Neural crest cell (in vitro differentiated cells): ENCODE results near the gene NRBP1. TPM values are rescaled to one million over a fixed set of nuclear protein-coding genes. Genes with fewer than 3 reads are reported as not detected.

ENCODE experiments used
- DNase-seq: peaks from one replicate; pipeline ENCODE4 v3.0.0; 2021; ENCODE audit warnings: low read depth, mixed read lengths, low spot score
- H3K27ac Mint-ChIP-seq: one replicate; pipeline ENCODE4 v1.8.0; 2021; ENCODE audit warnings: mild to moderate bottlenecking, mixed read lengths; ENCODE audit not compliant: unreplicated experiment
- H3K27me3 Mint-ChIP-seq: 2 replicates; pipeline ENCODE4 v1.8.0; 2021; ENCODE audit warnings: low read depth, mild to moderate bottlenecking, mixed read lengths
- H3K36me3 Mint-ChIP-seq: 2 replicates; pipeline ENCODE4 v1.8.0; 2021; ENCODE audit warnings: low read depth, mild to moderate bottlenecking, mixed read lengths
- H3K4me1 Mint-ChIP-seq: 2 replicates; pipeline ENCODE4 v1.8.0; 2021; ENCODE audit warnings: mixed read lengths
- H3K4me3 Mint-ChIP-seq: one replicate; pipeline ENCODE4 v1.8.0; 2021; ENCODE audit warnings: mild to moderate bottlenecking, mixed read lengths
- H3K9me3 Mint-ChIP-seq: 2 replicates; pipeline ENCODE4 v1.8.0; 2021; ENCODE audit warnings: mixed read lengths
- total RNA-seq: library from RNA; stranded (reverse); gene quantifications from 2 replicates; pipeline ENCODE4 v1.2.1, GENCODE V29; 2021
- TF ChIP-seq, protein P1 (sequence below): fragments of 200-600 bp; sonication (generic); conservative IDR thresholded peaks from 2 replicates; pipeline ENCODE4 v1.5.0; 2021; ENCODE audit warnings: antibody characterized with exemption, mild to moderate bottlenecking

The NRBP1 gene
- total RNA-seq, 1 donor from 2014 or later, result 107 TPM

DNA sequence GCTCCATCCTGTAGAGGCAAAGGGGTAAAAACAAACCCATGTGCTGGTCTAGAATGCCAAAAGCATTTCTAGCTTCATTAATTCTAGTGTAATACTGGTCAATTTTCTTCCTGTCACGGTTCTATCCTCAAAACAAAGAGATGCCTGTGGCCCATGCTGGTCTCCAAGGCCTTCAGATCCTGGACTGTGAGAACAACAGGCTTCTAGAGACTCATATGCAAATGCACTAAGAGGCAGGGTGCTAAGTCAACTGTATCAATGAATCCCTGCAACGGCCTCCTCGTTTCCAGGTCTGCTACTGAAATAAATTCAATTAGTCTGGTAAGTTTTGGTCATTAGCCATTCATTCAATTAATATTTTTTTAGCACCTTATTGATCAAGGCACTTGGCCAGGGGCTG, 57.1 kb downstream of the NRBP1 start:
- H3K27me3 Mint-ChIP-seq, result no peaks in the 10 kb centered on the region
- H3K9me3 Mint-ChIP-seq, result no peaks in the 10 kb centered on the region
- TF ChIP-seq, protein P1, sequence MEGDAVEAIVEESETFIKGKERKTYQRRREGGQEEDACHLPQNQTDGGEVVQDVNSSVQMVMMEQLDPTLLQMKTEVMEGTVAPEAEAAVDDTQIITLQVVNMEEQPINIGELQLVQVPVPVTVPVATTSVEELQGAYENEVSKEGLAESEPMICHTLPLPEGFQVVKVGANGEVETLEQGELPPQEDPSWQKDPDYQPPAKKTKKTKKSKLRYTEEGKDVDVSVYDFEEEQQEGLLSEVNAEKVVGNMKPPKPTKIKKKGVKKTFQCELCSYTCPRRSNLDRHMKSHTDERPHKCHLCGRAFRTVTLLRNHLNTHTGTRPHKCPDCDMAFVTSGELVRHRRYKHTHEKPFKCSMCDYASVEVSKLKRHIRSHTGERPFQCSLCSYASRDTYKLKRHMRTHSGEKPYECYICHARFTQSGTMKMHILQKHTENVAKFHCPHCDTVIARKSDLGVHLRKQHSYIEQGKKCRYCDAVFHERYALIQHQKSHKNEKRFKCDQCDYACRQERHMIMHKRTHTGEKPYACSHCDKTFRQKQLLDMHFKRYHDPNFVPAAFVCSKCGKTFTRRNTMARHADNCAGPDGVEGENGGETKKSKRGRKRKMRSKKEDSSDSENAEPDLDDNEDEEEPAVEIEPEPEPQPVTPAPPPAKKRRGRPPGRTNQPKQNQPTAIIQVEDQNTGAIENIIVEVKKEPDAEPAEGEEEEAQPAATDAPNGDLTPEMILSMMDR, result no peak
- peaks cover 25% of the 10 kb centered on the region for H3K4me1 Mint-ChIP-seq
- DNase-seq, result no peak
- peaks cover 8% of the 10 kb centered on the region for H3K36me3 Mint-ChIP-seq
- peak overlapping the region; percentile 18 for H3K4me3 Mint-ChIP-seq
- H3K27ac Mint-ChIP-seq, result no peak overlapping the region

DNA sequence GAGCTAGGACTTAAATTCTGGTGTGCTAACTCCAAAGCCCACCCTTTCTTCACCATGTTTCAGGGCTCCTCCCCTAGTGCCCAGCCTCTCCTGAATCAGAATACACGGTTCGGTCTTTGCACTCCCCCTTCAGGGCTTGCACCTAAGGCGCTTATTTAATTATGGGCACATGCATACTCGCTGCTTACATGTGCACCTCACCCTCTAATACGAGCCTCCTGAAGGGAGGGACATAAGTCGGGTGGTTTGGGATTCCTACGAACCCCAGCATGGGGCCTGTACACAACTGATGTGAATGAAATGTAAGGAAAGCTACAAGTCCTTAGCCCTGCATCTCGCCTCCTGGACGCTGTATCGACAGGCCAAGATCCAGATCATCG, 60.7 kb downstream of the NRBP1 start:
- Mint-ChIP-seq H3K4me1 (peaks cover 32% of the 10 kb centered on the region), H3K4me3 (peak overlapping the region; percentile 93), H3K27ac (peak overlapping the region; percentile 78), H3K36me3 (peaks cover 3% of the 10 kb centered on the region), H3K9me3 (no peaks in the 10 kb centered on the region), H3K27me3 (peaks cover 6% of the 10 kb centered on the region)
- DNase-seq, result no peak
- TF ChIP-seq, protein P1, result no peak

DNA sequence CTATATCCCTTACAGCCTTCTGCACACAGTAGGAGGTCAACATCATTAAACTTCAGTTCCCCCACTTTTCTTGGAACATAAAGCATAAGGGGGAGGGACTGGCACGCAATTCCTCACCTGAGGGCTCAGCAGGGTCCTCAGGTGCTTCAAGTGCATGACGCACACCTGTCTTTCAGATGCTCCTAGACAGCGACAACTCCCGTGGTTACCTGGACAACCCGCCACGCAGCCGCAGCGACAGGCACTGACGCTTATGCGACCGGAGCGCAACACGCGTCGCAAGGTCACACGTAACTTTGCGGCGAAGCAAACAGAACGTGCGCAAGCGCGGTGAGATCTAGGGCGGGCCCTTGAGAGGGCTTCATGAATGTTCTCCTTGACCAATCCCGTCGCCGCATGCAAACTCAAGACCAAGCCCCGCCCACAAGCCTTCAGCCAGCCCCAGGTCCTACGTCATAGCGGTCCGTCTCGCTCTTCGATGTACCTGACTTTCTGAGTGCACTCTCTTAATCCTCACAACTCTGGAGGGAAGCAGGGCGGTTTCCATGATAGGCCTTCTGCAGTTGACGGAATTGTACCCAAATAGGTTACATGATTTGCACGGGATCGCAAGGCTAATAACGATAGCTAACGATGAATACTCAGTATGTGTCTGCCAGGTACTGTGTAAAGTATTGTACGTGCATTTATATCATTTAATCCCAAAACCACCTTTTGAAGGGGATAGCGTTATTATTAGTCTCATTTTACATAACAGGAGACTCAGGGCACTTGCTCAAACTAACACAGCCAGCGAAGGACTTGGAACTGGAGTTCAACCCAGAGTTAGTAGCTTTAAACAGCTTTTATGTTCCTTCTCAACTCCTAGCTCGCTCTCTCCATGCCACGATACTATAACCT, 61.3 kb downstream of the NRBP1 start, which contains the start of gene IFT172:
IFT172 (minus strand) TSS at position 246 of the 900 bp plus-strand sequence; CDS start at position 156, 90 bp downstream.
- Mint-ChIP-seq H3K4me1 (peaks cover 35% of the 10 kb centered on the region), H3K27ac (peak within 1 kb of the TSS; percentile 78), H3K27me3 (peaks cover 11% of the 10 kb centered on the region), H3K9me3 (no peaks in the 10 kb centered on the region), H3K4me3 (peak within 1 kb of the TSS; percentile 93), H3K36me3 (peaks cover 3% of the 10 kb centered on the region)
- peak; percentile 97 for DNase-seq
- TF ChIP-seq, protein P1, result no peak

Other genes with a start within 250 kb of the NRBP1 start
- gene ATRAID, start 216.6 kb upstream of the NRBP1 start, total RNA-seq, result 86.3 and 86.6 TPM in 2 replicates
- gene SLC5A6, start 216.4 kb upstream of the NRBP1 start, total RNA-seq, result 129 and 140 TPM in 2 replicates
- gene CAD, start 211.3 kb upstream of the NRBP1 start, total RNA-seq, result 117 and 127 TPM in 2 replicates
- gene SLC30A3, start 165.6 kb upstream of the NRBP1 start, total RNA-seq, result 0.48 and 0.93 TPM in 2 replicates
- not detected in 2 replicates for gene DNAJC5G, start 153.2 kb upstream of the NRBP1 start, total RNA-seq
- not detected in 2 replicates for gene TRIM54, start 146.2 kb upstream of the NRBP1 start, total RNA-seq
- gene UCN, start 120.2 kb upstream of the NRBP1 start, total RNA-seq, result 1.6 and 1.9 TPM in 2 replicates
- 84.5 and 90.7 TPM in 2 replicates for gene MPV17, start 105.5 kb upstream of the NRBP1 start, total RNA-seq
- 109 and 114 TPM in 2 replicates for gene GTF3C2, start 71.9 kb upstream of the NRBP1 start, total RNA-seq
- gene EIF2B4, start 58.3 kb upstream of the NRBP1 start, total RNA-seq, result 72.5 TPM in 2 replicates
- gene SNX17, start 58.0 kb upstream of the NRBP1 start, total RNA-seq, result 104 and 109 TPM in 2 replicates
- 26.5 and 27.9 TPM in 2 replicates for gene ZNF513, start 47.9 kb upstream of the NRBP1 start, total RNA-seq
- 157 and 163 TPM in 2 replicates for gene PPM1G, start 19.0 kb upstream of the NRBP1 start, total RNA-seq
- 5.5 and 6.9 TPM in 2 replicates for gene KRTCAP3, start 13.8 kb downstream of the NRBP1 start, total RNA-seq
- 37.0 and 38.4 TPM in 2 replicates for gene IFT172, start 61.1 kb downstream of the NRBP1 start, total RNA-seq
- 14.2 and 17.4 TPM in 2 replicates for gene FNDC4, start 66.6 kb downstream of the NRBP1 start, total RNA-seq
- gene GCKR, start 68.2 kb downstream of the NRBP1 start, total RNA-seq, result 0.42 TPM in 1 of 2 replicates, not detected in the other
- gene ZNF512, start 154.4 kb downstream of the NRBP1 start, total RNA-seq, result 58.2 and 63.3 TPM in 2 replicates
- gene CCDC121, start 200.4 kb downstream of the NRBP1 start, total RNA-seq, result 5.8 and 6.0 TPM in 2 replicates
- gene GPN1, start 200.4 kb downstream of the NRBP1 start, total RNA-seq, result 46.1 and 48.3 TPM in 2 replicates
- 32.4 and 33.8 TPM in 2 replicates for gene SUPT7L, start 235.0 kb downstream of the NRBP1 start, total RNA-seq
- 19.0 and 19.1 TPM in 2 replicates for gene SLC4A1AP, start 235.3 kb downstream of the NRBP1 start, total RNA-seq